HG03521 (cell line): ENCODE data around the gene MED4.
"Not testable (repeated sequence)": the region's sequence is repeated elsewhere in the genome, so short reads cannot be mapped to it uniquely, and the experiment has no call there.

Source experiments
- ATAC-seq: cut with Tn5 transposase; IDR thresholded peaks from one replicate; pipeline ENCODE4 v1.9.1; 2021; ENCODE audit warnings: mild to moderate bottlenecking, moderate library complexity; ENCODE audit not compliant: unreplicated experiment

The MED4 gene

GRCh38 chr13:48096670-48097069 is 1.8 kb upstream of the MED4 start:
- no peak for ATAC-seq

GRCh38 chr13:48094404-48094780 is 512 bp downstream of the MED4 start:
- peak; percentile 5 for ATAC-seq

- ATAC-seq, result no peak
Observed at GRCh38 chr13:48093588-48093987, 1.3 kb downstream of the MED4 start.

- no peak for ATAC-seq
Observed at GRCh38 chr13:48086272-48086671, 8.6 kb downstream of the MED4 start.

DNA sequence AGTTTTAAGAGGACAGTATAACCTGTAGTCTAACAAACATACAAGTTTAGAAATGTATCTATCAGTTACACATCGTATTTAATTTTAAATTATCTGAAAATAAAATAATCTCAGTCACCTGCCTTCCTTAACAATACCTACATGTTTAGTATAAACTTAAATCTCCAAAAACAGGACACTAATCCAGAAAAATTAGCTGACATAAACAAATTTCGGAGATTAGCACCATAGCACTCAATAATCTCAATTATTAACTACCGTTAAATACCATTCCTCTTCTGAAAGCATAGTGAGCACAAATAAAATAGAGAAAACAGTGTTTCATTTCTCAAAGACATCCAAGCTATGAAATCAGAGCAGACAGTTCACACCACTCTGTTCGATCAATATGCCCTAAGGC is 13.2 kb downstream of the MED4 start:
- no peak for ATAC-seq

DNA sequence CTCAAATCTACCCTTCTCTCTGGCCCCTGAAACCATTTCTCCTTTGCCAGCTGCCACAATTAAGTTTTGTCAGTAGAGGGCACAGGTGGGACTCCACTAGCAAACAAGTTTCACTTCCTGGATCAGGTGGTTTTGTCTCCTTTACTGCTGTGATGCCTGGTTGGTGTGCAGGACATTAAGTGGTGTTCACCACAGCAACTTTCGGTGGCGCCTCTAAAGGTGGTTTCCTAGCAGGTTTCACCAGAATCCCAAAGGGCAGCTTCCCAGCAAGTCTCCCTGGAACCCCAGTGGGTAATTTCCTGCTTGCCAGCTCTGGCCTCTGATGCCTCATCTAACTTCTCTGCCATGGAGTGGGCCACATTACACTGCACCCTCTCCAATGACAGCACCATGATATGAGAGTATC is 16.6 kb downstream of the MED4 start:
- ATAC-seq, result peak; percentile 95

- ATAC-seq, result no peak
Observed at GRCh38 chr13:48074006-48074405, 20.9 kb downstream of the MED4 start.

- ATAC-seq, result no peak
Observed at GRCh38 chr13:48072787-48073186, 22.1 kb downstream of the MED4 start.

- no peak for ATAC-seq
Observed at GRCh38 chr13:48072304-48072703, 22.6 kb downstream of the MED4 start.

DNA sequence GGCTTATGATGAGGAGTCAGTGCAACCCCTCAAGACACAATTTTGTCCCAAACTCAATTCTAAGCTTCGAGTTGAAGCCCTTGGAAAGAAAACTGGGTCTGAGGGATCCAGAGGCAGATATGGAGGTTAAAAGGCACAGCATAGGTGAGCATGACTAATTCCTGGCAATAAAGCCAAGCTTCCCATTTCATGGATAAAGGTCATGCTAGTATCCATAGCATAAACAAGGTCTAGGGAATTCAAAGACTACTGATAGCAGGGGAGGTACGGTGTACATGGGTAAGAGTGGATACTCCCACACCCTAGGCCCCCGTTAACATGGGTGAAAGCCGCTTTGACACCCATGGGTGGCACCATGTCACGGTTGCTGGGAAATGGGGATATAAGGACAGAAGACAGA is 24.0 kb downstream of the MED4 start:
- no peak for ATAC-seq

DNA sequence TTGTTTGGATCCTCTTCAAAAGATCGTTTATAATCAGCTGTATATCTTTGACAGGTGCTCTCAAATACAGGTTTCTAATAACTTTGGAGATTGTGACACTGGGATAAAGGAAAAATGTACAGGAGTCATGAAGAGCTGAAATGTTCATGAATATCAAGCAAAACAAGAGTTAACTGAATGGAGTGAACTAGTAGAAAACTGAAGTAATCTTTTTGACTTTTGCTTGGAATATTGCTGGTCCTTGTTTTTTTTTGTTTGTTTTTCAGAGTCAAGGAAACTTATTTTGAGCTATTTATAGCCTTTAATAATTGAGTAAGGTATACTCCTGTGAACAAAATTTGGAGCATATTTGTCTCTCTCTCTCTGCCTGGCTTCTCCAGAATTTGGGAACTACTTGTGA is 25.3 kb downstream of the MED4 start:
- no peak for ATAC-seq

GRCh38 chr13:48068952-48069351 is 26.0 kb downstream of the MED4 start:
- ATAC-seq, result no peak

GRCh38 chr13:48068036-48068435 is 26.9 kb downstream of the MED4 start:
- no peak for ATAC-seq

DNA sequence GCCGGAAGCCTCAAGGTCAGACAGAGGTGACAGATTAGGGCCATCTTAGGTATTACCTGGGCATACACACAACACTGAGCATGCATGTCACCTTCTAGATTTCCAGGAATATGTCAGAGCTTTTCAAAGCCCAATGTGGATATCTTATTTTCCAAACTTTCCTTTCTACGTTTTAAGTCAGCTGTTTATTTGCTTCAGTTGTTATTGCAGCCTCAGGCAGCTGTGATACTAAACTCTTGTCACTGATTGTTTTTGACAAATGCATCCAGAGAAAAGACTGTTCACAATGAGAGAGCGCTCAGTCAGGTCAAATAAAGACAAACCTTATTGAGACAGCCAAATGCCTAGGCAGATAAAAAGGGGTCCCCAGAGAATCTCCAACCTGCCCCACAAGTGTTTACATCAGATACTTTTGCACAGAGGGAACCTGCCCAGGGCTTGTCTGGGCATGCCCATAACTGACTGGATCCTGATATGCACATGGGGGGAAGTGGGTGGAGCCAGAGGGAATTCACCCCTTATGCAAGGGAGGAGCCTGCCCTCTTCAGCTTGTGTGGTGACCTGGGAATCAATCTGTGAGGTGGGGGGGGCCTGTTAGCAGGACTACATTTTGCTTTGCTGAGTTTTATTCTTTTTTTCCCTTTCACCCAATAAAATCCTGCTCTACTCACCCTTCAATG is 28.5 kb downstream of the MED4 start:
- ATAC-seq, result no peak

DNA sequence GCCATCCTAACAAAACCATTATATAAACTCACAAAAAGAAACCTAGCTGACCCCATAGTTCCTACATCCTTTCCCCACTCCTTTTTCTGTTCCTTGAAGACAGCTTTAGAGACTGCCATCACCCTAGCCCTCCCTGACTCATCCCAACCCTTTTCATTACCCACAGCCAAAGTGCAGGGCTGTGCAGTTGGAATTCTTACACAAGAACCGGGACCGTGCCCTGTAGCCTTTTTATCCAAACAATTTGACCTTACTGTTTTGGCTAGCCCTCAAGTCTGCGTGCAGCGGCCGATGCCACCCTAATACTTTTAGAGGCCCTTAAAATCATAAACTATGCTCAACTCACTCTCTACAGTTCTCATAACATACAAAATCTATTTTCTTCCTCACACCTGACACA is 35.0 kb downstream of the MED4 start:
- ATAC-seq, result not testable (repeated sequence)

DNA sequence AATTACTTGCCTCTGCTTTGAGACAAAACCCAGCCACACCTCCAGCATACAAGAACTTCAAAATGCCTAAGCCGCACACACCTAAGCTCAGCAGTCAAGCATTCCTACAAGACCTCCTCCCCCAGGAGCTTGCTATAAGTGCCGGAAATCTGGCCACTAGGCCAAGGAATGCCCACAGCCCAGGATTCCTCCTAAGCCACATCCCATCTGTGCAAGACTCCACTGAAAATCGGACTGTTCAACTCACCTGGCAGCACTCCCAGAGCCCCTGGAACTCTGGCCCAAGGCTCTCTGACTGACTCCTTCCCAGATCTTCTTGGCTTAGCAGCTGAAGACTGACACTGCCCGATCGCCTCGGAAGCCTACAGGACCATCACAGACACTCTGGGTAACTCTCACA is 36.4 kb downstream of the MED4 start:
- ATAC-seq, result not testable (repeated sequence)

DNA sequence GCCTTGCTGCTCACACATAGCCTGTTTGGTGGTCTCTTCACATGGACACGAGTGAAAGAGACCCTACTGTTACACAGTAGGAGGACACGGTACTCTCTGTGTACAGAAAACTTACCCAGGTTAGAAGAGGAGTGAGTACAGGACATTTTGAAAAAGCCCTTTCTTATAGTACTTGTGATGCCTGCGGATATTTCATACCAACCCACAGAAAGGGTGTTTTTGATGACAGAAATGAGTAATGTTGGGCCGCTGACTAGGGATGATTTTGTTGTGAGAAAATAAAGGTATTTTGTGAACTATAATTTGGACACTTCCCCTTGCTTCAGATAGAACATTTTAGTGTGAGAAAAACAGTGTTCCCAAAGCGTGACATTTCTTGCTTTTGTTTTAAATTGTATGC is 39.2 kb downstream of the MED4 start:
- no peak for ATAC-seq

- ATAC-seq, result no peak
Observed at GRCh38 chr13:48054601-48055000, 40.3 kb downstream of the MED4 start.

- ATAC-seq, result no peak
Observed at GRCh38 chr13:48050550-48050949, 44.4 kb downstream of the MED4 start.

DNA sequence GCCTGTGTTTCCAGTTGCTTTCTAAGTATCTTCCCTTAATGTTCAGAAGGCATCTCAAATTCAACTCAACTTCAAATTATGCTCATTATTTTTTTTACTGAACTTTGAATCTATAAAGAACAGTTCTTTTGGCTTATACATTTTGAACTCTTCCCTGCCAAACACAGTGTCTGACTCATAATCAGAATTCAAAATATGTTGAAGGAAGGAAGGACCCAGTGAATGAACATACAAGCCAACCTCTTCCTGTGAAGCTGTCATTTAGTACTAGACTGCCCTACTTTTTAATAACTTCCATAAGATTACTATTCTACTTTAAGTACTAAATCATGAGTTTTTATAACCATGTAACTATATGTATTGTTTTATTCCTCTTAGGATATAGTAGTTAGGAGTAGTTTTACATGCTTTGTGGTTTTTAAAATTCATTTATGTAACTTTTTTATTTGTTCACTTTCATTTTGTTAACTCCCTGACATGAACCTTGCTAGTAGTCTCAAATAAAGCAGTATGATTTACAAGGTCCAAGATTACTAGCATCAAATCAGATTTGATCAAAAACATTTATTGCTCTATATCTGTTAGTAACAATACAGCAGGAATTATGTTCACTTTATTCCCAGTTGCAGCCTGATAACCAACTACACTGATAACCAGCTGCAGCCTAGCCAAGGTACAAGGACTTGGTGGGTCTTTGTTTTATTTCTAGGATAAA is 51.0 kb downstream of the MED4 start:
- ATAC-seq, result no peak

GRCh38 chr13:48042894-48043293 is 52.0 kb downstream of the MED4 start:
- ATAC-seq, result no peak

DNA sequence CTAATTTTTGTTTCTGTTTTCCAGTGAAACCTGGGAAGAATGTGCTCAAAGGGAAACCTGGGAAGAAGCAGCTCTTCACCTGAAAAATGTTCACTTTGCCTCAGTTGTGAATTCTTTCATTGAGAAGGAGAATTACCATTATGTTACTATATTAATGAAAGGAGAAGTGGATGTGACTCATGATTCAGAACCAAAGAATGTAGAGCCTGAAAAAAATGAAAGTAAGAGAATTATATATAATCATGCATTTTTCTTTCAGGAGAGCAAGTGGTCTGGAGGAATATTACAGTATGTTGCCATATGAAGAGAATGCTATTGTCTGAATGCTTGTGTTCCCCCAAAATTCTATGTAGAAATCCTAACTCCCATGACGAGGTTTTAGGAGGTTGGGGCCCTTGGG is 54.0 kb downstream of the MED4 start:
- no peak for ATAC-seq

DNA sequence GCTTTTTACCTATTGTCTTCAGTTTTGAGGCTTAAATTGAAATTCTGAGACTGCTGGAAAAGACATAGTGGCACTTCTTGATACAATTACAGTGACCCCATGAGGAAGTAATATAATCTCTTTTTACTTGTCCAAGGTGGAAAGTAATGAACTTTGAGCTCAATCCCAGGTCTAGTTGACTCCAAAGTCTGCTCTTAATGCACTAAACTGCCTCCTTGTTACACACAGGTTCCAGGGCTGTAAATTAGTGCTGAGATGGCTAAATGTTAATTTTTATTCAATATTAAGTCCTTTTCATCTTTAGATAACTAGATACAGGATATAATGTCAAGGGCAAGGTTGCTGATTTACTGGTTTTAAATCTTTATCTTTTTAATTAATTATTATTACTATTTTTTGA is 54.9 kb downstream of the MED4 start:
- ATAC-seq, result no peak
